RPMI8226 (cell line): ENCODE data around the gene ZCCHC14.

Experiments used
- DNase-seq: peaks from one replicate; pipeline ENCODE4 v3.0.0-alpha.2; 2015

Gene ZCCHC14

GRCh38 chr16:87451563-87452210, 41.1 kb downstream of the ZCCHC14 start:
- no peak for DNase-seq

- DNase-seq, result no peak
These were observed 44.0 kb downstream of the ZCCHC14 start for GRCh38 chr16:87448866-87449265.

- DNase-seq, result no peak
These were observed 45.5 kb downstream of the ZCCHC14 start for GRCh38 chr16:87447323-87447722.

GRCh38 chr16:87446479-87446878, 46.3 kb downstream of the ZCCHC14 start:
- no peak for DNase-seq

GRCh38 chr16:87445486-87445885, 47.3 kb downstream of the ZCCHC14 start:
- DNase-seq, result no peak

- no peak for DNase-seq
These were observed 48.9 kb downstream of the ZCCHC14 start for GRCh38 chr16:87443964-87444363.

GRCh38 chr16:87443016-87443415, 49.8 kb downstream of the ZCCHC14 start:
- DNase-seq, result no peak

- no peak for DNase-seq
These were observed 50.2 kb downstream of the ZCCHC14 start for GRCh38 chr16:87442581-87442966.

- DNase-seq, result no peak
These were observed 50.8 kb downstream of the ZCCHC14 start for GRCh38 chr16:87441886-87442580.

GRCh38 chr16:87439926-87440325, 52.9 kb downstream of the ZCCHC14 start:
- DNase-seq, result no peak

- DNase-seq, result no peak
These were observed 54.2 kb downstream of the ZCCHC14 start for GRCh38 chr16:87438611-87438985.

- no peak for DNase-seq
These were observed 54.8 kb downstream of the ZCCHC14 start for GRCh38 chr16:87437911-87438610.

GRCh38 chr16:87437327-87437726, 55.5 kb downstream of the ZCCHC14 start:
- no peak for DNase-seq

- no peak for DNase-seq
These were observed 56.3 kb downstream of the ZCCHC14 start for GRCh38 chr16:87436225-87437172.

GRCh38 chr16:87435372-87436224, 57.2 kb downstream of the ZCCHC14 start:
- no peak for DNase-seq

GRCh38 chr16:87434146-87434667, 58.6 kb downstream of the ZCCHC14 start:
- DNase-seq, result no peak

- DNase-seq, result no peak
These were observed 60.4 kb downstream of the ZCCHC14 start for GRCh38 chr16:87432330-87432915.

GRCh38 chr16:87431926-87432325, 60.9 kb downstream of the ZCCHC14 start:
- DNase-seq, result no peak

- DNase-seq, result no peak
These were observed 66.2 kb downstream of the ZCCHC14 start for GRCh38 chr16:87426423-87427215.

GRCh38 chr16:87425941-87426340, 66.9 kb downstream of the ZCCHC14 start:
- no peak for DNase-seq
